ENCODE results near the gene ITGA3. TPM values are rescaled to one million over a fixed set of nuclear protein-coding genes. Genes with fewer than 3 reads are reported as not detected.

The ITGA3 gene
- total RNA-seq, 1 experiment from 2014 or later = 1.4 TPM

GRCh38 chr17:50072925-50073324 lies 17.0 kb downstream of the ITGA3 start:
- Histone ChIP-seq H3K27me3 (replicated peaks; ENCODE audit: insufficient read depth, low read depth, low read length, poor library complexity) (no peaks in the 10 kb centered on the region), H3K36me3 (ENCODE audit: insufficient read depth, low read length, poor library complexity, severe bottlenecking) (no peaks in the 10 kb centered on the region), H3K27ac (ENCODE audit: low read depth, low read length, poor library complexity, severe bottlenecking) (no peak overlapping the region), H3K9me3 (ENCODE audit: low read depth, low read length, poor library complexity, severe bottlenecking) (no peaks in the 10 kb centered on the region), H3K4me3 (ENCODE audit: low read depth, low read length, poor library complexity, severe bottlenecking) (no peak overlapping the region), H3K4me1 (ENCODE audit: insufficient read depth, low read length, poor library complexity, severe bottlenecking) (no peaks in the 10 kb centered on the region)
- intact Hi-C loops (cut with micrococcal nuclease; ENCODE audit: unreplicated experiment) = no loop called here
- DNase-seq (ENCODE audit: low spot score) = no peak
- POLR2A ChIA-PET (ENCODE audit: low non-redundant PET) = no interaction called here
- CTCF ChIA-PET = no interaction called here
- TF ChIP-seq, protein P1, sequence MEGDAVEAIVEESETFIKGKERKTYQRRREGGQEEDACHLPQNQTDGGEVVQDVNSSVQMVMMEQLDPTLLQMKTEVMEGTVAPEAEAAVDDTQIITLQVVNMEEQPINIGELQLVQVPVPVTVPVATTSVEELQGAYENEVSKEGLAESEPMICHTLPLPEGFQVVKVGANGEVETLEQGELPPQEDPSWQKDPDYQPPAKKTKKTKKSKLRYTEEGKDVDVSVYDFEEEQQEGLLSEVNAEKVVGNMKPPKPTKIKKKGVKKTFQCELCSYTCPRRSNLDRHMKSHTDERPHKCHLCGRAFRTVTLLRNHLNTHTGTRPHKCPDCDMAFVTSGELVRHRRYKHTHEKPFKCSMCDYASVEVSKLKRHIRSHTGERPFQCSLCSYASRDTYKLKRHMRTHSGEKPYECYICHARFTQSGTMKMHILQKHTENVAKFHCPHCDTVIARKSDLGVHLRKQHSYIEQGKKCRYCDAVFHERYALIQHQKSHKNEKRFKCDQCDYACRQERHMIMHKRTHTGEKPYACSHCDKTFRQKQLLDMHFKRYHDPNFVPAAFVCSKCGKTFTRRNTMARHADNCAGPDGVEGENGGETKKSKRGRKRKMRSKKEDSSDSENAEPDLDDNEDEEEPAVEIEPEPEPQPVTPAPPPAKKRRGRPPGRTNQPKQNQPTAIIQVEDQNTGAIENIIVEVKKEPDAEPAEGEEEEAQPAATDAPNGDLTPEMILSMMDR (conservative IDR thresholded peaks at IDR 0.05; ENCODE audit: low read depth, low read length) = no peak
- no peak for TF ChIP-seq EZH2 (IDR thresholded peaks at IDR 0.05; ENCODE audit: borderline replicate concordance, low read depth, low read length, poor library complexity, severe bottlenecking)
- BruUV-seq (replicated peaks) = no TSS peak

DNA sequence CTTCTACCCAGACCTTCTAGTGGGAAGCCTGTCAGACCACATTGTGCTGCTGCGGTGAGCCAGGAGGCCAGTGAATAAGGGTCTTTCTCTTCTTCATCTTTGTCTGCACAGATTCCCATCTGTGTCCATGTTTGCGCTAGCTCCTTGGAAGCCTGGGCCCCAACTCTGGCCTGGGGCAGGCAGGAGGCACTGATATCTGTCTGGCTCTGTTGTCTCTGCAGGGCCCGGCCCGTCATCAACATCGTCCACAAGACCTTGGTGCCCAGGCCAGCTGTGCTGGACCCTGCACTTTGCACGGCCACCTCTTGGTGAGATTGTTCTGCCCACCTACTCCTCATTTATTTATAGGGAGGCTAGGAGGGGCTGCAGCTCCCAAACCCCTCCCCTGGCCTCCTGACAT lies 18.3 kb downstream of the ITGA3 start:
- DNase-seq (ENCODE audit: low spot score) = no peak
- TF ChIP-seq, protein P1 (conservative IDR thresholded peaks at IDR 0.05; ENCODE audit: low read depth, low read length) = no peak
- CTCF ChIA-PET = interaction anchor here (0.7 kb wide), 1 partner anchor 18 kb away, joined by 5 read pairs; no protein-coding TSS in a partner anchor
- POLR2A ChIA-PET (ENCODE audit: low non-redundant PET) = no interaction called here
- BruUV-seq (replicated peaks) = no TSS peak
- intact Hi-C loops (cut with micrococcal nuclease; ENCODE audit: unreplicated experiment) = no loop called here
- Histone ChIP-seq H3K27ac (ENCODE audit: low read depth, low read length, poor library complexity, severe bottlenecking) (no peak overlapping the region), H3K9me3 (ENCODE audit: low read depth, low read length, poor library complexity, severe bottlenecking) (no peaks in the 10 kb centered on the region), H3K4me3 (ENCODE audit: low read depth, low read length, poor library complexity, severe bottlenecking) (no peak overlapping the region), H3K4me1 (ENCODE audit: insufficient read depth, low read length, poor library complexity, severe bottlenecking) (peaks cover 2% of the 10 kb centered on the region), H3K27me3 (replicated peaks; ENCODE audit: insufficient read depth, low read depth, low read length, poor library complexity) (no peaks in the 10 kb centered on the region), H3K36me3 (ENCODE audit: insufficient read depth, low read length, poor library complexity, severe bottlenecking) (no peaks in the 10 kb centered on the region)

- ChIA-PET CTCF (no interaction called here), POLR2A (ENCODE audit: low non-redundant PET) (no interaction called here)
- no TSS peak for BruUV-seq (replicated peaks)
Observed at GRCh38 chr17:50075446-50076032, 19.6 kb downstream of the ITGA3 start.

More at GRCh38 chr17:50075446-50076032, 19.6 kb downstream of the ITGA3 start:
- H3K4me3 ChIP-seq (ENCODE audit: low read depth, low read length, poor library complexity, severe bottlenecking) = no peak overlapping the region
- H3K9me3 ChIP-seq (ENCODE audit: low read depth, low read length, poor library complexity, severe bottlenecking) = no peaks in the 10 kb centered on the region
- TF ChIP-seq, protein P1 (conservative IDR thresholded peaks at IDR 0.05; ENCODE audit: low read depth, low read length) = no peak
- TF ChIP-seq EZH2 (IDR thresholded peaks at IDR 0.05; ENCODE audit: borderline replicate concordance, low read depth, low read length, poor library complexity, severe bottlenecking) = no peak
- no peaks in the 10 kb centered on the region for H3K36me3 ChIP-seq (ENCODE audit: insufficient read depth, low read length, poor library complexity, severe bottlenecking)
- H3K4me1 ChIP-seq (ENCODE audit: insufficient read depth, low read length, poor library complexity, severe bottlenecking) = peaks cover 6% of the 10 kb centered on the region
- no peaks in the 10 kb centered on the region for H3K27me3 ChIP-seq (replicated peaks; ENCODE audit: insufficient read depth, low read depth, low read length, poor library complexity)
- intact Hi-C loops (cut with micrococcal nuclease; ENCODE audit: unreplicated experiment) = no loop called here
- no peak for DNase-seq (ENCODE audit: low spot score)
- H3K27ac ChIP-seq (ENCODE audit: low read depth, low read length, poor library complexity, severe bottlenecking) = no peak overlapping the region

Data from A673 (cell line).